ENCODE measurements around the gene PKD2L2. TPM values are rescaled to one million over a fixed set of nuclear protein-coding genes. Genes with fewer than 3 reads are reported as not detected.

The PKD2L2 gene
- total and polyA plus RNA-seq, 9 of the 15 experiments (the other 6 are each of a cell fraction or from before 2014, with no cell fraction given), result 0.08 to 0.25 (median 0.11) TPM; not detected in 5

DNA sequence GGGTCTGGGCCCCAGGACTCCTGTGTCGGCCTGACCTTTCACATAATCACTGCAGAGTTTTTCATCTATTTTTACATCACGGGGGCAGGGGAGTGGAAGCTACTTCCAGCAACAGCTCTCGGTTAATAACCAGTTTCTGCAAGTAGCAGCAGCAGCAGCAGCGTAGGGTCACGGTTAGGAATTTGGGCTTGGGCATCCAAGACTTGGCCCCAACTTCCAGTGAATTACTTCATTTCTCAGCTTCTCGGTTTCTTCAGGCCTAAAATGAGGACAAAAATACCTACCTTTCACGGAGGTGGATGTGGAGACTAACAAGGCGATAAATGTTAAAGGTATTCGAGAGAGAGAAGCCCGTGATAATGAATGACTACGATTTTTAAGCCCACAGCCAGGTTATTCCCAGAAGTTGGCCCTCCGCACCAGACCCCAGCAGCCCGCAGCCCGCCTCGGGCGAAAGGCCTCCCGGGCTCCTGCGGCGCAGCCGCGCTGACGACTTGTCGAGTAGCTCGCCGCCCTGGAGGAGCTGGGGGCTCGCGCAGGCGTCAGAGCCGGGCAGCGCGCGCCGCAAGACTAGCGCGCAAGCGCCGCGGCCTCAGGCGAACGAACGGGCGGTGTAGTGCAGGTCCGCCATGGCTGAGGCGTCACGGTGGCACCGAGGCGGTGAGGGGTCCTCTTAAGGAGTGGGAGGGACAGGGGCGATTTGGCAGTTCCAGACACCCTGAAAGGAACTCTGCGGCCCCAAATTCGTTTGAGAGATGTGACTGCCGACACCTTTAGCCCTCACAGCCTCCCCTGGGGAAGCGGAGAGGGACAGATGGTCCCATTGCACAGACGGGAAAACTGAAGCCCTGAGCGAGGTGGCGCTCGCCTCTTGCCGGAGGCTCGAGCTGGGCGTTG, at the start of gene PKD2L2 (continued):
- TF ChIP-seq XRCC5 (IDR thresholded peaks at IDR 0.05; ENCODE audit: low read depth, low read length) (0 out of 2 replicates have a peak, but pooled peaks have one; percentile 29), HNRNPH1 (optimal IDR thresholded peaks at IDR 0.05; ENCODE audit: low read depth, low read length) (no peak), MCM5 (IDR thresholded peaks at IDR 0.05; ENCODE audit: low read depth) (no peak), ZBTB1 (CRISPR knock-in tag; IDR thresholded peaks at IDR 0.05; ENCODE audit: borderline replicate concordance, low read depth) (peak; percentile 49; the same call in 1 of the 2 replicates), SMAD4 (CRISPR knock-in tag; conservative IDR thresholded peaks at IDR 0.05) (no peak), POLR2H (tag; IDR thresholded peaks at IDR 0.05; ENCODE audit: low read depth) (peak; percentile 89), HOXB6 (CRISPR knock-in tag; IDR thresholded peaks at IDR 0.05; ENCODE audit: borderline replicate concordance) (no peak), ZNF24 (IDR thresholded peaks at IDR 0.05) (peak; percentile 19; the same call in 1 of the 2 replicates), ERF (CRISPR knock-in tag; IDR thresholded peaks at IDR 0.05) (no peak), L3MBTL2 (IDR thresholded peaks at IDR 0.05) (peak; percentile 77), KDM4B (IDR thresholded peaks at IDR 0.05; ENCODE audit: borderline replicate concordance in 2 of 2, low read depth in 1 of 2) (no peak), NFE2L1 (tag; IDR thresholded peaks at IDR 0.05; ENCODE audit: borderline replicate concordance, low read depth) (no peak), POLR2AphosphoS5 (IDR thresholded peaks at IDR 0.05; ENCODE audit: control insufficient read depth, insufficient read depth, low read depth, low read length) (peak; percentile 91), NCOA1 (IDR thresholded peaks at IDR 0.05; ENCODE audit: low read depth) (no peak), NFRKB (IDR thresholded peaks at IDR 0.05; ENCODE audit: low read depth) (0 out of 2 replicates have a peak, but pooled peaks have one; percentile 51), POLR3A (IDR thresholded peaks at IDR 0.05; ENCODE audit: borderline replicate concordance, extremely low read depth, insufficient read depth, insufficient read length) (no peak), POLR2A (conservative IDR thresholded peaks at IDR 0.05) (peak; percentile 93), HDGF (IDR thresholded peaks at IDR 0.05) (peak; percentile 98), TAF1 (IDR thresholded peaks at IDR 0.05; ENCODE audit: control insufficient read depth, extremely low read depth, insufficient read depth, low read length, severe bottlenecking) (peak; percentile 88), RUNX1 (IDR thresholded peaks at IDR 0.05; ENCODE audit: low read depth) (no peak), CBFA2T3 (IDR thresholded peaks at IDR 0.05) (no peak), SMAD3 (CRISPR knock-in tag; conservative IDR thresholded peaks at IDR 0.05) (no peak), SMC3 (conservative IDR thresholded peaks at IDR 0.05; ENCODE audit: insufficient read depth, low read depth, low read length) (no peak)
- TF ChIP-seq, protein P1, sequence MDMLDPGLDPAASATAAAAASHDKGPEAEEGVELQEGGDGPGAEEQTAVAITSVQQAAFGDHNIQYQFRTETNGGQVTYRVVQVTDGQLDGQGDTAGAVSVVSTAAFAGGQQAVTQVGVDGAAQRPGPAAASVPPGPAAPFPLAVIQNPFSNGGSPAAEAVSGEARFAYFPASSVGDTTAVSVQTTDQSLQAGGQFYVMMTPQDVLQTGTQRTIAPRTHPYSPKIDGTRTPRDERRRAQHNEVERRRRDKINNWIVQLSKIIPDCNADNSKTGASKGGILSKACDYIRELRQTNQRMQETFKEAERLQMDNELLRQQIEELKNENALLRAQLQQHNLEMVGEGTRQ (CRISPR knock-in tag; IDR thresholded peaks at IDR 0.05), result no peak
- TF ChIP-seq, protein P2, sequence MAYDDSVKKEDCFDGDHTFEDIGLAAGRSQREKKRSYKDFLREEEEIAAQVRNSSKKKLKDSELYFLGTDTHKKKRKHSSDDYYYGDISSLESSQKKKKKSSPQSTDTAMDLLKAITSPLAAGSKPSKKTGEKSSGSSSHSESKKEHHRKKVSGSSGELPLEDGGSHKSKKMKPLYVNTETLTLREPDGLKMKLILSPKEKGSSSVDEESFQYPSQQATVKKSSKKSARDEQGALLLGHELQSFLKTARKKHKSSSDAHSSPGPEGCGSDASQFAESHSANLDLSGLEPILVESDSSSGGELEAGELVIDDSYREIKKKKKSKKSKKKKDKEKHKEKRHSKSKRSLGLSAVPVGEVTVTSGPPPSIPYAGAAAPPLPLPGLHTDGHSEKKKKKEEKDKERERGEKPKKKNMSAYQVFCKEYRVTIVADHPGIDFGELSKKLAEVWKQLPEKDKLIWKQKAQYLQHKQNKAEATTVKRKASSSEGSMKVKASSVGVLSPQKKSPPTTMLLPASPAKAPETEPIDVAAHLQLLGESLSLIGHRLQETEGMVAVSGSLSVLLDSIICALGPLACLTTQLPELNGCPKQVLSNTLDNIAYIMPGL (CRISPR knock-in tag; IDR thresholded peaks at IDR 0.05), result no peak
- TF ChIP-seq, protein P3, sequence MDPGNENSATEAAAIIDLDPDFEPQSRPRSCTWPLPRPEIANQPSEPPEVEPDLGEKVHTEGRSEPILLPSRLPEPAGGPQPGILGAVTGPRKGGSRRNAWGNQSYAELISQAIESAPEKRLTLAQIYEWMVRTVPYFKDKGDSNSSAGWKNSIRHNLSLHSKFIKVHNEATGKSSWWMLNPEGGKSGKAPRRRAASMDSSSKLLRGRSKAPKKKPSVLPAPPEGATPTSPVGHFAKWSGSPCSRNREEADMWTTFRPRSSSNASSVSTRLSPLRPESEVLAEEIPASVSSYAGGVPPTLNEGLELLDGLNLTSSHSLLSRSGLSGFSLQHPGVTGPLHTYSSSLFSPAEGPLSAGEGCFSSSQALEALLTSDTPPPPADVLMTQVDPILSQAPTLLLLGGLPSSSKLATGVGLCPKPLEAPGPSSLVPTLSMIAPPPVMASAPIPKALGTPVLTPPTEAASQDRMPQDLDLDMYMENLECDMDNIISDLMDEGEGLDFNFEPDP (CRISPR knock-in tag; IDR thresholded peaks at IDR 0.05), result no peak
